Spinal cord (tissue), 10 donors: ENCODE measurements around the gene SCRN3. TPM values are rescaled to one million over a fixed set of nuclear protein-coding genes. Genes with fewer than 3 reads are reported as not detected.
"Not testable (repeated sequence)": the region's sequence is repeated elsewhere in the genome, so short reads cannot be mapped to it uniquely, and the experiment has no call there.

Experiments used
- DNase-seq, 6 donors: peaks; one replicate each; pipeline versions ENCODE4 v3.0.0 to v3.0.0-alpha.2; 2013 to 2015; ENCODE audit warnings: low spot score in 6 of 6, low read depth in 4 of 6
- H3K27ac ChIP-seq: one replicate; pipeline ENCODE4 v1.5.1; 2013; ENCODE audit warnings: low read depth, low read length, control low read depth
- H3K27me3 ChIP-seq: one replicate; pipeline ENCODE4 v1.6.1; 2013; ENCODE audit warnings: low read length; ENCODE audit not compliant: control insufficient read depth, insufficient read depth
- H3K36me3 ChIP-seq: one replicate; pipeline ENCODE4 v1.6.1; 2013; ENCODE audit warnings: low read length; ENCODE audit not compliant: control insufficient read depth, insufficient read depth
- H3K4me1 ChIP-seq: one replicate; pipeline ENCODE4 v1.6.1; 2013; ENCODE audit warnings: low read length; ENCODE audit not compliant: control insufficient read depth, insufficient read depth
- H3K4me3 ChIP-seq: one replicate; pipeline ENCODE4 v1.5.1; 2013; ENCODE audit warnings: low read depth, low read length, control low read depth
- H3K9me3 ChIP-seq: one replicate; pipeline ENCODE4 v1.6.1; 2013; ENCODE audit warnings: low read length; ENCODE audit not compliant: control insufficient read depth, insufficient read depth
- WGBS: methylation state at CpG from one replicate; pipeline ENCODE4 v1.1.5; 2013; ENCODE audit warnings: missing lambda C conversion rate; ENCODE audit not compliant: insufficient coverage; 5-methylcytosine and 5-hydroxymethylcytosine counted together
- polyA plus RNA-seq, 2 donors: library from polyadenylated mRNA; unstranded; fragments of 120-200 nt; gene quantifications; one replicate each; pipeline ENCODE4 v1.2.1, GENCODE V29; 2013; ENCODE audit not compliant: insufficient read length in 2 of 2
- total RNA-seq, 2 donors: library from RNA; depleted of rRNA in 1 of 2; stranded (reverse); fragments of 120-200 nt in 1 of 2; fragments of >200 nt in 1 of 2; gene quantifications; one replicate each; pipeline versions ENCODE4 v1.2.3 to v1.2.4, GENCODE V29; 2013 to 2014
- donor health status: healthy.

SCRN3 gene
- total and polyA plus RNA-seq, 4 donors = 47.2 to 58.8 (median 49.1) TPM

DNA sequence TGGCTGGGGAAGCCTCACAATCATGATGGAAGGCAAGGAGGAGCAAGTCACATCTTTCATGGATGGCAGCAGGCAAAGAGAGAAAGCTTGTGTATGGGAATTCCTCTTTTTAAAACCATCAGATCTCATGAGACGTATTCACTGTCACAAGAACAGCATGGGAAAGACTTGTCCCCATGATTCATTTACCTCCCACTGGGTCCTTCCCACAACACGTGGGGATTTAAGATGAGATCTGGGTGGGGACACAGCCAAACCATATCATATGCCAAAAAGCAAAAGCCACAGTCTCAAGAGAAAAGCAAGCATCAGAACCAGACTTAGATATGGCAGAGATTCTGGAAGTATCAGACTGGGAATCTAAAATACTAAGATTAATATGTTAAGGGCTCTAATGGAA lies 30.0 kb upstream of the SCRN3 start:
- WGBS = no CpG with 5 or more reads among the region's 2 CpGs
- Histone ChIP-seq H3K27ac (no peak overlapping the region), H3K9me3 (peaks cover 4% of the 10 kb centered on the region), H3K4me3 (no peak overlapping the region), H3K36me3 (peaks cover 17% of the 10 kb centered on the region), H3K27me3 (no peaks in the 10 kb centered on the region), H3K4me1 (no peaks in the 10 kb centered on the region)
- DNase-seq = no peak

DNA sequence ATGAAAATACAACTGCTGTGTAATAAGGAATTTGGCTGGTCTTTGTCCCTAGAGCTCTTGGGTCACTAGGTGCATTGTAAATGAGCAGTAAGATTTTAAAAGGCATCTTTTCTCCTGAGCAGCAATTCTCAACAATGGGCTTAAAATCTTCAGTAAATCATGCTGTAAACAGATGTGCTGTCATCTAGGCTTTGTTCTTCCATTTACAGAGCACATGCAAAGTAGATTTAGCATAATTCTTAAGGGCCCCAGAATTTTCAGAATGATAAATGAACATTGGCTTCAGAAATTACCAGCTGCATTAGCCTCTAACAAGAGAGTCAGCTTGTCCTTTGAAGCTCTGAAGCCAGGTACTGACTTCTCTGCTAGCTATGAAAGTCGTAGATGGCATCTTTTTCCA lies 26.8 kb upstream of the SCRN3 start:
- Histone ChIP-seq H3K4me1 (no peaks in the 10 kb centered on the region), H3K9me3 (peaks cover 3% of the 10 kb centered on the region), H3K36me3 (peaks cover 17% of the 10 kb centered on the region), H3K4me3 (no peak overlapping the region), H3K27ac (no peak overlapping the region), H3K27me3 (no peaks in the 10 kb centered on the region)
- no peak for DNase-seq
- WGBS = no CpG with 5 or more reads among the region's 1 CpG

DNA sequence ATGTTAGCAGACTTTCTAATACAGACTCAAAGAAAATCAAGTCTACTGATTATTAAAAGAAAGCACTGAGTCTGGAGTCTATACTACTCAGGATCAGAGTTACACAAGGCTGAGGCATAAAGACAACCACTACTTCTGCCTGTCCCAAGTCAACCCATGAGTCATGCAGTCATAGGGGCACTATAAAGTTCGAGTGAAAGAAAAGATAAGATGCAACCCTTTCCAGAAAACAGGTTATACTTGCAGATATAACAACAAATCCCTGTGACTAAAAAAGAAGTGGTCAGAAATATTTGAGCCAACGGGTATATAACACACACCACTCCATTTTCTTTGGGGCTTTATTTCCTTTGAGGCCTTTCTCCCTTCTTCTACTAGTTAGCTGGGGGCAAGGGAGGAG lies 18.6 kb upstream of the SCRN3 start:
- no peak for DNase-seq
- peaks cover 34% of the 10 kb centered on the region for H3K36me3 ChIP-seq
- H3K4me3 ChIP-seq = no peak overlapping the region
- H3K9me3 ChIP-seq = no peaks in the 10 kb centered on the region
- H3K4me1 ChIP-seq = no peaks in the 10 kb centered on the region
- WGBS = no CpG with 5 or more reads among the region's 2 CpGs
- H3K27ac ChIP-seq = no peak overlapping the region
- no peaks in the 10 kb centered on the region for H3K27me3 ChIP-seq

DNA sequence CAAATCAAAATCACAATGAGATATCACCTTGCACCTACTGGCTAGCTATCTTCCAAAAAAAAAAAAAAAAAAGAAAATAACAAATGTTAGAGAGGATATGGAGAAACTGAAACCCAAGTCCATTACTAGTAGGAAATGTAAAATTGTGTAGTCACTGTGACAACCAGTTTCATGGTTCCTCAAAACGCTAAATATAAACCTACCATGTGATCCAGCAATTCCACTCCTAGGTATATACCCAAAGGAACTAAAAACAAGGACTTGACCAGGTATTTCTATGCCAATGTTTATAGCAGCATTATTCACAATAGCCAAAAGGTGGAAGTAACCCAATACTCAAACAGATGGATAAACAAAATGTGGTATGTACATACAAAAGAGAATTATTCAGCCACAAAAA lies 11.7 kb upstream of the SCRN3 start:
- peaks cover 18% of the 10 kb centered on the region for H3K36me3 ChIP-seq
- H3K27me3 ChIP-seq = no peaks in the 10 kb centered on the region
- 100% methylated on average over 1 of the region's 1 CpG for WGBS
- no peak overlapping the region for H3K4me3 ChIP-seq
- no peaks in the 10 kb centered on the region for H3K9me3 ChIP-seq
- no peak for DNase-seq
- H3K27ac ChIP-seq = no peak overlapping the region
- no peaks in the 10 kb centered on the region for H3K4me1 ChIP-seq

DNA sequence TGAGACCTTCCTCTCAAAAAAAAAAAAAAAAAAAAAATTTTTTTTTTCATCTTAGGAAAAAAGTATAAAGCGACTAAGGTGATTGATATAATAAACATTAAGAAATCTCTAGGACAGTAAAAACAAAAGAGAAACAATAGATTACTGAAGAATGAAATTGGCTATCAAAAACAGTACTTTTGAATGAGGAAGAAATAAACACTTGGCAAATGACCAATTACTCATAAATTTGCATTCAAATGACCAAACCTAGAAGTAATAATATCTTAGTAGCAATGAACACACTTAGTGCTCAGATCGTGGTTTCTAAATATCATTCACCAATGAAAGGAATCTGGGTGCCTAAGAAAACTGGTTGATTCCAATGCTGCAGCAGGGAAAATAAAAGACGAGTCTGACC lies 10.3 kb upstream of the SCRN3 start:
- Histone ChIP-seq H3K4me3 (no peak overlapping the region), H3K4me1 (no peaks in the 10 kb centered on the region), H3K27ac (no peak overlapping the region), H3K27me3 (no peaks in the 10 kb centered on the region), H3K36me3 (peaks cover 19% of the 10 kb centered on the region), H3K9me3 (no peaks in the 10 kb centered on the region)
- no peak for DNase-seq
- no CpG with 5 or more reads among the region's 3 CpGs for WGBS

DNA sequence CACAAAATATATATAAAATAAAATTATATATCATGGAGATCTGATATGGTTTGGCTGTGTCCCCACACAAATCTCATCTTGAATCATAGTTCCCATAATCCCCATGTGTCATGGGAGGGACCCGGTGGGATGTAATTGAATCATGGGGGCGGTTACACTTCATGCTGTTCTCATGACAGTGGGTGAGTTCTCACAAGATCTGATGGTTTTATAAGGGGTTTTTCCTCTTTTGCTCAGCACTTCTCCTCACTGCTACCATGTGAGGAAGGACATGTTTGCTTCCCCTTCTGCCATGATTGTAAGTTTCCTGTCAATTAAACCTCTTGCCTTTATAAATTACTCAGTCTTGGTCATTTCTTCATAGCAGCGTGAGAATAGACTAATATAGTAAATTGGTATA lies 6.8 kb upstream of the SCRN3 start:
- not testable (repeated sequence) for H3K4me1 ChIP-seq, H3K27me3 ChIP-seq, H3K4me3 ChIP-seq, H3K27ac ChIP-seq, H3K9me3 ChIP-seq, DNase-seq
- peaks cover 12% of the 10 kb centered on the region for H3K36me3 ChIP-seq
- no CpG with 5 or more reads among the region's 3 CpGs for WGBS

DNA sequence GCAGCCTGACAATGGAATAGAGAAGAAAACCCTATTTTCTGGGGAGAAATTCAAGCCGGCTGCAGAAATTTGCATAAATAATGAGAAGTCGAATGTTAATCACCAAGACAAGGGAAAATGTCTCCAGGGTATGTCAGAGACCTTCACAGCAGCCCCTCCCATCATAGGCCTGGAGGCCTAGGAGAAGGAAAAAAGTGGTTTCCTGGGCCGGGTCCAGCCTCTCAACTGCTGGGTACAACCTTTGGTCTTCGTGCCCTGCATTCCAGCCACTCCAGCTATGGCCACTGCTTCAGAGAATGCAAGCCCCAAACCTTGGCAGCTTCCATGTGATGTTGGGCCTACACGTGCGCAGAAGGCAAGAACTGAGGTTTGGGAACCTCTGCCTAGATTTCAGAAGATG lies 6.0 kb upstream of the SCRN3 start:
- Histone ChIP-seq H3K36me3 (peaks cover 12% of the 10 kb centered on the region), H3K9me3 (no peaks in the 10 kb centered on the region), H3K27ac (no peak overlapping the region), H3K27me3 (no peaks in the 10 kb centered on the region), H3K4me1 (no peaks in the 10 kb centered on the region), H3K4me3 (no peak overlapping the region)
- WGBS = 94% methylated on average over 4 of the region's 6 CpGs
- DNase-seq = no peak

DNA sequence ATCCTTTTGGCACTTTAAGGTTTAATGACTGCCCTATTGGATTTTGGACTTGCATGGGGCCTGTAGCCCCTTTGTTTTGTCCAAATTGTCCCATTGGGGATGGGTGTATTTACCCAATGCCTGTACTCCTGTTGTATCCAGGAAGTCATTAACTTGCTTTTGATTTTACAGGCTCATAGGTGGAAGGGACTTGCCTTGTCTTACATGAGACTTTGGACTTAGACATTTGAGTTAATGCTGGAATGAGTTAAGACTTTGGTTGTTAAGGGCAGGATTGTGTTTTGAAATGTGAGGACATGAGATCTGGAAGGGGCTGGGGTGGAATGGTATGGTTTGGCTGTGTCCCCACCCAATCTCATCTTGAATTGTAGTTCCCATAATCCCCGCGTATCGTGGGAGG lies 5.2 kb upstream of the SCRN3 start:
- H3K4me1 ChIP-seq, H3K9me3 ChIP-seq, DNase-seq, H3K27me3 ChIP-seq, H3K4me3 ChIP-seq, H3K27ac ChIP-seq: not testable (repeated sequence)
- peaks cover 12% of the 10 kb centered on the region for H3K36me3 ChIP-seq
- WGBS = no CpG with 5 or more reads among the region's 3 CpGs

DNA sequence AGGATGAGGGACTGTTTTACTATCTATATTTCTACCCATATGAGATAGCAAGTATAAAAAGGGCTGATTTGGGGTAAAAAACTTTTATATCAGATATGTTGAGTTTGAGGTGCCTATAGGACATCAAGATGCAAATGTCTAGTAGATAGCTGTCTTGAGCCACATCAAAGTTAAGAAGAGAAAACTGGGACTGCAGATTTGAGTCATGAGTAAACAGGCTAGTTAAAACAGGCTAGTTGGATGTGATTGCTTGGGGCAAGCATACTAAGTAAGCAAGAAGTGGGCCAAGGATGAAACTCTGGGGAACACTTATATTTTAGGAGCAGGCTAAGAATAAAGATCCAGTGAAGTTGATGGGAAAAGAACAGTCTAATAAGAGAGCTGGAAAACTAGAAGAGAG lies 2.8 kb upstream of the SCRN3 start:
- H3K4me3 ChIP-seq = no peak overlapping the region
- DNase-seq = no peak
- no peaks in the 10 kb centered on the region for H3K27me3 ChIP-seq
- peaks cover 6% of the 10 kb centered on the region for H3K4me1 ChIP-seq
- H3K9me3 ChIP-seq = no peaks in the 10 kb centered on the region
- peaks cover 5% of the 10 kb centered on the region for H3K36me3 ChIP-seq
- H3K27ac ChIP-seq = no peak overlapping the region

DNA sequence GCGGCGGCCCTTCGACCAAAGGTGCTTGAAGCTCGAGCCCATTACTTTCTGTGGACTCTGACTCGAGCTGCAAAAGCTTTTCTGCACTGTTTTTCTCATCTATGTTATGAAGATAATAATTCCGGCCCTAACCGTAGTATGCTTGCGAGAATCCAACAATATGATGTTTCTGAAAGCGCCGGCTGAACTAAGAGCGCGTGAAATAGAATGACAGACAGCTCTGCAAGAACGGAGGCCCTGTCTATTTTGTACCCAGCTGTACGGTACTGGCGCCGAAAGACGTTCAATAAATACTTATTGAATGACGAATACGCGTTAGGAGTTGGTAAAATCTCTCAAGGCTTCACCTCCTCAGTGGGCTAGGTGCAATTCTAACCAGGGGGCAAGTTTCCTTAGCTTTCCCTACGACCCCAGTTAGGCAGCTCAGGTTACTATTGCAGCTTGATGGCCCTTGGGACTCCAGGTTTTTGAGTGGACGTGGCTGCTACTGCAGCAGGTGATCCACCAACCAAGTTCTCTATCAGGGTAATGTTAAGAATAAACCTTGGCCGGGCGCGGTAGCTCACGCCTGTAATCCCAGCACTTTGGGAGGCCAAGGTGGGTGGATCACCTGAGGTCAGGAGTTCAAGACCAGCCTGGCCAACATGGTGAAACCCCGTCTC lies 570 bp downstream of the SCRN3 start:
- H3K36me3 ChIP-seq = no peaks in the 10 kb centered on the region
- H3K4me3 ChIP-seq = peak overlapping the region; percentile 76
- H3K4me1 ChIP-seq = peaks cover 6% of the 10 kb centered on the region
- no peaks in the 10 kb centered on the region for H3K27me3 ChIP-seq
- H3K9me3 ChIP-seq = no peaks in the 10 kb centered on the region
- WGBS = 14% methylated on average over 24 of the region's 27 CpGs
- peak in 1 of 6 donors; percentile 26 for DNase-seq
- H3K27ac ChIP-seq = peak overlapping the region; percentile 90
